HG03439 (cell line): Measurements from ENCODE around the gene KDELR3.
"Not testable (repeated sequence)": the region's sequence is repeated elsewhere in the genome, so short reads cannot be mapped to it uniquely, and the experiment has no call there.

Experiments
- ATAC-seq: cut with Tn5 transposase; IDR thresholded peaks from one replicate; pipeline ENCODE4 v1.9.1; 2021; ENCODE audit warnings: mild to moderate bottlenecking, moderate library complexity; ENCODE audit not compliant: unreplicated experiment

Gene KDELR3

GRCh38 chr22:38455530-38456271 is 12.2 kb upstream of the KDELR3 start:
- ATAC-seq, result no peak

DNA sequence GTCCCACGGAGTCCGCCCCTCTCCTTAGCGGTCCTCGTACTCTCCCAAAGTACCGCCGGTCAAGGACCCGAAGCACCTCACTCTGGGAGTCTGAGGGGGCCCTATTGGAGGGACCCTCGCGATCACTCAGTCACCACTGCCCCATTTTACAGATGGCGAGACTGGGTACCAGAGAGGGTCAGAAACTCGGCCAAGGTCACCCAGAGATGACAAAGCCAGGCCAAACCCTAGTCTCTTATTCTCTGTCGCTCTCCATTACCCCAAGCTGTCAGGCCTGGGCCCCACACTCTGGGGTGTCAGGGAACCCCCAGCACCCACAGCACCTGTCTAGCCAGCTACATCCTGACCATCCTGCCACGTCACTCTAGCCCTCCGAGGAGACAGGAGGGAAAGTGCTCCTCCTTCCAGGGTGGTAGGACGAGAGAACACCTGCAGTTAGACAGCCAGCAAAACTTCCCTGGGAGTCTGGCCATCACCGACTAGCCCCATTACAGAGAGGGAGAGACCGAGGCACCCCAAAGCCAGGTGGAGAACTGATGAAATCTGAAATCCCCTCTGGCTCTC is 11.5 kb upstream of the KDELR3 start:
- ATAC-seq, result no peak

DNA sequence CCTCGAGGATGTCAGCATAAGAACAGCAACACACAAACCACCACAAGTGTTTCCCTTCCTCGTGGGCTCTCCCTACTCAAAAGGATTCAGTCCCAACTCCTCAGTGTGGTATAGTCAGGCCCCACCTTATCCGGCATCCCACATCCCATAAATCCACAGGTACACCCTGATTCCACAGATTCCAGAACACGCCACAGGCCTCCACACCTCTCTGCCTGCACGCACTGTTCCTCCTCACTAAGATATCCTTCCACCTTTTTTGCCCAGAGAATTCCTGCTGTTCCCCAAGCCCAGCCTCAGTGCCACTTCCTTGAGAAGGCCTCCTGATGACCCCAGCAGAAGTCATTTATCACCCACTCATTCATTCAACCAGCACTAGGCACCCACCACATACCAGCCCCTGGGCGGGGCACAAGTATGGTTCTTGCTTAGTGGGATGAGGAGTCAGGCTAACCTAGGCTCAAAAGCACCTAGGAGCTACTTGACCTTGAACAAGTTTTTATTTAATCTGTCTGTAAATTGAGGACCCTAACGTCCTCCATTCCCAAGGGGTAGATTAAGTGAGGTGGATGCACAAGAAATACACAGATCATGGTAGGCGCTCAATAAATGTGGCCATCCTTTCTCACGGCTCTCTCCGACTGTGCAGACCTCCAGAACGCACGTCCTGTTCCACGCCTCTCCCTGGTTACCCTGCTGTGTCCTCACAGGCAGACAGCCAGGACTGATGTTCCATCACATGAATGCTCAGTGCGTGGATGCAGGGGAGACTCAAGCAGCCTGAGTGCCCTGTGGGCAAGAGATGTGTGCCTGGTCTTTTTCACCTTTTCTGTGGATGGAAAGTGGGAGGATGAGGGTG is 10.8 kb upstream of the KDELR3 start:
- ATAC-seq, result no peak

GRCh38 chr22:38460426-38460840 is 7.5 kb upstream of the KDELR3 start:
- ATAC-seq, result no peak

GRCh38 chr22:38461057-38461413 is 6.9 kb upstream of the KDELR3 start:
- no peak for ATAC-seq

GRCh38 chr22:38461414-38462081 is 6.3 kb upstream of the KDELR3 start:
- ATAC-seq, result no peak

DNA sequence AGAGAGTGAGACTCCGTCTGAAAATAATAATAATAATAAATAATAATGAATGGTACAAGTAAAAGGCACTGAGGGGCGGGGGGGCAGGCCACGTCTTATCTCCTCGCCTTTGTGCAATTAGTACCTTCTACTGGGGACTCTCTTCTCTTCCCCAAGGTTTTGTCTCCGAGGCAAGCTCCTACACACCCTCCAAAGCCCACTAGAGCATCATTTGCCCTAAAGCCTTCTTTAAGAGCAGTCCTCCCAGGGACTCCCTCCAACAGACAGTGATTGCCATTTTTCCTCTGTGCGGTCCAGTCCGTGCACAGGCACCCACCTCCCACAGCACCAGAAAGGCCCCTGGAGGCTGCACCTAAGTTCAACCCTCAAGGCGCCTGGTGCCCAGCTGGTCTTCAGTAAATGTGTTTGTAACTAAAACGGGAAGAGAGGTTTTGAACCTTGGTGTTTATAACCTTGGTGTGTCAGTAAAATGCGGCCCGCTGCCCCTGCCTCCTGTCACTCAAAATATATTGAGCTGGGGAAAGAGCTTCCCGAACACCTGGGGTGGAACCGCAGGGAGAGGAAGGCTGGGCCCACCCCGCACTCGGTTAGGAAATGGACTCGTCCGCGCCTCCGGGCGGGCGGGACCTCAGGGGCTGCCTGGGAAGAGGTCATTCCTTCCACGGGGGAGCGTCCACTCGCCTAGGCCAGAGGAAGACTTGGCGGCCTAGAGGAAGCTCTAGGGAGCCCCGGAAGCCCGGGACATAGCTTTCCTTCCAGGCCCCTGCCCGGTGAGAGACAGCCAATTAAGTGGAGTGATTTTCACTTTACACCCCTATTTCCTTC is 4.7 kb upstream of the KDELR3 start:
- ATAC-seq, result no peak

GRCh38 chr22:38464992-38465672 is 2.8 kb upstream of the KDELR3 start:
- no peak for ATAC-seq

DNA sequence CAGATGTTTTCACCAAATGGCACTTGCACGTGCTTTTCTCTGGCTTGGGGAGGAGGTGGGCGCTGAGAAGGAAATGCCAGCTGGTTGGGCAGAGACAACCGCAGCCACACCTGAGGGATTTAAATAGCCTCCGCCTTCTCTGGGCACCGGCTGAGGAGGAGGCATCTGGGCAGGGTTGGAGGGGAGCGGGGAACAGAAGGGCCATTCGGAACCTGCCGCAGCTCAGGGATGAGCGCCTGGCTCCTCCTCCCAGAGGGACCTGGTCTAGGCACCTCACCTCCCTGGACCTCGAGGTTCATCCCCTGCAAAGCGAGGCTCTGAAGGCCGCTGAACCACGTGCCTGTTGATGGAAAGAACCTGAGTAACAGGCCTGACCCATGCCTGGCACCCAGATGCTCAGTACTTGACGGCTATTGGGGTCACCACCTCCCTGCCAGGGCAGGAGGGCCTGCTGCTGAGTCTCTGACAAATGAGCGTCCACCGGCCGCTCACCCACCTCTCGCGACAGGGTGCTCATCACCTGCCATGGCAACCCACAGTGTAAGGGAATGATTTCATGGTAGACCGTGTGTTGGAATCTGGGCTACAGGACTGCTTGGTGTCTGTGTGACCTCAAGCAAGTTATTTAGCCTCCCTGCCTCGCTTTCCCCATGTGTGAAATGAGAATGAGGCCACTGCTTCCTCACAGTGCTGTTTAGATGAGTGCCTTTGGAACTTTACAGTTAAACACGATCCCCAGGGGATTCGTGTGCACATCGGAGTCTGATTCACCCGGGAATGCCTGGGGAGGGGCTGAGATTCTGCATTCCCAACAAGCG is 2.0 kb upstream of the KDELR3 start:
- no peak for ATAC-seq

GRCh38 chr22:38467438-38467903 is 425 bp upstream of the KDELR3 start:
- ATAC-seq, result no peak

- ATAC-seq, result no peak
Observed at GRCh38 chr22:38468443-38469305, 778 bp downstream of the KDELR3 start.

DNA sequence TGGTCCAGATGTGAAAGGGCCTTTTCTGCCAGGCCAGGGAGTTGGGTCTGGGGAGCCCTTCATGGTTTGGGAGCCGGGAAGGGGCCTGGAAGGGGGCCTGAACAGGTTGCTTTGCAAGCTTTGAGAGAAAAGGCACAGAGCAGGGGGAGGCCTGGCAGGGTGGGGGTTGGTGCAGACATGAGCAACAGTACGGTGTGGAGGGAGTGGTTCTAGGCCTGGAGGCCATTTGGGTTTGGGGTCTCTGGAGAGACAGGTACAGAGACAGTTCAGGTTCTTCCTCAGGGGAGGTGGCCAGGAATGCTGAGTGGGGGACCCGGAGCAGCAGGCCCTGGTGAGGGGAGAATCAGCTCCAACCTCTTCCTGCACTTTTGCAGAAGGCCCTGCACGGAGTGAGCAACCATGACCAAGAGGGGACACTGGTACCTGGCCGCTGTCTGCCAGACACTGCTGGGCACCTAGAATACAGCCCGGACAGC is 1.4 kb downstream of the KDELR3 start:
- ATAC-seq, result no peak

GRCh38 chr22:38470179-38470578 is 2.3 kb downstream of the KDELR3 start:
- not testable (repeated sequence) for ATAC-seq

DNA sequence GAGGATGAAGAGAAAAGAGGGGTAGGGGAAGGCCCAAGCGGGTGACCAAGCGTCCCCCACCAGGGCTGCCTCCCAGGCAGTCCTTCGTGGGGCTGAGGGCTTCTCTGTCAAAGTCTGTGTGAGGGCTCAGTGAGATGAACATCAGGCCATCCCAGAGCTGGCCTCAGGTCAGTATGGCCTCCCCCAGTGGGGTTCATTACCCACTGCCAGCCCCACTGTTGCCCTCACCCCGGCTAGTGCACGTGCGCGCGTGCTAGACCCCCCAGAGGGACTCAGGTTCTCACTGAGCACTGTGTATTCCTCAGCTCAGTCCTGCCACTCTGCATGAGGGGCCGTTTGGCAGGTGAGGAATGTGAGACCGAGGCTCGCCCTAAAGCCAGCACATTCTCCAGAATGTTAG is 3.3 kb downstream of the KDELR3 start:
- no peak for ATAC-seq

- ATAC-seq, result no peak
Observed at GRCh38 chr22:38474003-38474607, 6.2 kb downstream of the KDELR3 start.

GRCh38 chr22:38477585-38477984 is 9.7 kb downstream of the KDELR3 start:
- no peak for ATAC-seq

DNA sequence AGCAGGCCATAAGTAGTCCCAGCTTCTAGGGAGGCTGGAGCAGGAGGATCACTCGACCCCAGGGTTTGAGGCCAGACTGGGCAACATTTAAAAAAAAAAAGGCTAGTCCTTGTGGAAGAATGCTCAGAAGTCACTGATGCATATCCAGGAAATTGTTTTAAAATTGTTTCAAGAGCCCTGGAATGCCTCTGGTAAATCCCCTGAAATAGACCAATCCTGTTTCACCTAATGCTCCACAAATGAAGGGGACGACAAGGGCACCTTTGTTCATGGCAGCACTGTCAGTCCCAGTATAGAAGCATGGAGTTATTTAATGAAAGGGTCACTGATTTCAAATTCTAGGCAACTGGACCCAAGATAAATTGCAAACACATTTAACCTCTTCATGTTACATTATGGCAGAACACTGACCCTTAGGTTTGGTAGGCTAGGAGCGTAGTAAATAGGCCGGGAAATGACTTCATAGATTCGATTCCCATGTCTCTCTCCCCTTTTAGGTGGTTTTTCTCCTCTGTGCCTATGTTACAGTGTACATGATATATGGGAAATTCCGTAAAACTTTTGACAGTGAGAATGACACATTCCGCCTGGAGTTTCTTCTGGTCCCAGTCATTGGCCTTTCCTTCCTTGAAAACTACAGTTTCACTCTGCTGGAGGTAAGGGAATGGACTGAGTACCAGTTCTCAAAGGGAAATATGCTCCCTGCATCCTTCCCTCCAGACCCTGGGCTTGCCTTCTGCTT is 11.4 kb downstream of the KDELR3 start:
- ATAC-seq, result no peak
